ENCODE data around the gene C16orf95. TPM values are rescaled to one million over a fixed set of nuclear protein-coding genes. Genes with fewer than 3 reads are reported as not detected.
"Not testable (repeated sequence)": the region's sequence is repeated elsewhere in the genome, so short reads cannot be mapped to it uniquely, and the experiment has no call there.

C16orf95 gene
- total RNA-seq, 1 experiment from 2014 or later: 5.1 TPM

- ChIA-PET CTCF (no interaction called here), POLR2A (ENCODE audit: low non-redundant PET) (no interaction called here)
These were observed 48.0 kb upstream of the C16orf95 start for GRCh38 chr16:87365021-87365713.

DNA sequence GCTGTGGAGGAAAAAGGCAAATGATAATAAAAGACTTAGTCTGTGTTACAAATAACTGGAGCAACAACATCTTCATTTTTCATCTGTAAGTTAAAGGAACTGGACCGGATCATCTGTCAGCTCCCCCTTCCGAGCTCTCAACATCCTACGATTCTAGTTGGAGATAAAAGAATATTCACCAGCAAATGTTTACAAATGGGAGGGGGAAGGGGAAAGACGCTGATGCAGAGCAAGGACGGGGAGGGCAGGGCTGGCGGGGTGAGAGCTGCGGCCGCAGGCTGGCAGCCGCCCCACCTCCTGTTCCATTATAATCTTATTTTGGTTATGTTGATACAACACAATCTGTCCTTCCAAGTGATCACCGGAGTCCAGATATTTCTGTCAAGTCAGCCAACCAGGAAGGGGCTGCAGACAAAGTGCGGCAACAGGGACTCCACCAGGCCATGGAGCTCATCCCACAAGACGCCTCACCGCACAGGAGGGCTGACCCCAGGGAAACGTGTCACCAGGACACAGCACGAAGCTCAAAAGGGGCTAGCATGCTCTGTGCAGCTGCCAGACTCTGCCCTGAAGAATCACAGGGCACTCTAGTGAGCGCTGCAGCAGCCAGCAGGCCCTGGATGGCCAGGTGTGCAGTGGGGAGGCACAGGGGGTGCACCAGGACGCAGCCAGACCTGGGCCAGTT, 46.7 kb upstream of the C16orf95 start:
- BruUV-seq (replicated peaks): no TSS peak

More at GRCh38 chr16:87365021-87365713, 48.0 kb upstream of the C16orf95 start:
- Histone ChIP-seq H3K36me3 (ENCODE audit: insufficient read depth, low read length, poor library complexity, severe bottlenecking) (peaks cover 2% of the 10 kb centered on the region), H3K4me3 (ENCODE audit: low read depth, low read length, poor library complexity, severe bottlenecking) (no peak overlapping the region), H3K27me3 (replicated peaks; ENCODE audit: insufficient read depth, low read depth, low read length, poor library complexity) (no peaks in the 10 kb centered on the region), H3K27ac (ENCODE audit: low read depth, low read length, poor library complexity, severe bottlenecking) (no peak overlapping the region), H3K9me3 (ENCODE audit: low read depth, low read length, poor library complexity, severe bottlenecking) (no peaks in the 10 kb centered on the region), H3K4me1 (ENCODE audit: insufficient read depth, low read length, poor library complexity, severe bottlenecking) (no peaks in the 10 kb centered on the region)
- intact Hi-C loops (cut with micrococcal nuclease; ENCODE audit: unreplicated experiment): no loop called here
- BruUV-seq (replicated peaks): no TSS peak
- TF ChIP-seq, protein P1, sequence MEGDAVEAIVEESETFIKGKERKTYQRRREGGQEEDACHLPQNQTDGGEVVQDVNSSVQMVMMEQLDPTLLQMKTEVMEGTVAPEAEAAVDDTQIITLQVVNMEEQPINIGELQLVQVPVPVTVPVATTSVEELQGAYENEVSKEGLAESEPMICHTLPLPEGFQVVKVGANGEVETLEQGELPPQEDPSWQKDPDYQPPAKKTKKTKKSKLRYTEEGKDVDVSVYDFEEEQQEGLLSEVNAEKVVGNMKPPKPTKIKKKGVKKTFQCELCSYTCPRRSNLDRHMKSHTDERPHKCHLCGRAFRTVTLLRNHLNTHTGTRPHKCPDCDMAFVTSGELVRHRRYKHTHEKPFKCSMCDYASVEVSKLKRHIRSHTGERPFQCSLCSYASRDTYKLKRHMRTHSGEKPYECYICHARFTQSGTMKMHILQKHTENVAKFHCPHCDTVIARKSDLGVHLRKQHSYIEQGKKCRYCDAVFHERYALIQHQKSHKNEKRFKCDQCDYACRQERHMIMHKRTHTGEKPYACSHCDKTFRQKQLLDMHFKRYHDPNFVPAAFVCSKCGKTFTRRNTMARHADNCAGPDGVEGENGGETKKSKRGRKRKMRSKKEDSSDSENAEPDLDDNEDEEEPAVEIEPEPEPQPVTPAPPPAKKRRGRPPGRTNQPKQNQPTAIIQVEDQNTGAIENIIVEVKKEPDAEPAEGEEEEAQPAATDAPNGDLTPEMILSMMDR (conservative IDR thresholded peaks at IDR 0.05; ENCODE audit: low read depth, low read length): no peak
- TF ChIP-seq EZH2 (IDR thresholded peaks at IDR 0.05; ENCODE audit: borderline replicate concordance, low read depth, low read length, poor library complexity, severe bottlenecking): no peak
- DNase-seq (ENCODE audit: low spot score): no peak

GRCh38 chr16:87362828-87363559, 45.8 kb upstream of the C16orf95 start:
- BruUV-seq (replicated peaks); POLR2A ChIA-PET (ENCODE audit: low non-redundant PET); H3K4me1 ChIP-seq (ENCODE audit: insufficient read depth, low read length, poor library complexity, severe bottlenecking); DNase-seq (ENCODE audit: low spot score); H3K9me3 ChIP-seq (ENCODE audit: low read depth, low read length, poor library complexity, severe bottlenecking); CTCF ChIA-PET; H3K27ac ChIP-seq (ENCODE audit: low read depth, low read length, poor library complexity, severe bottlenecking); H3K36me3 ChIP-seq (ENCODE audit: insufficient read depth, low read length, poor library complexity, severe bottlenecking); H3K27me3 ChIP-seq (replicated peaks; ENCODE audit: insufficient read depth, low read depth, low read length, poor library complexity); intact Hi-C loops (cut with micrococcal nuclease; ENCODE audit: unreplicated experiment); H3K4me3 ChIP-seq (ENCODE audit: low read depth, low read length, poor library complexity, severe bottlenecking): not testable (repeated sequence)

More for the DNA sequence above, 46.7 kb upstream of the C16orf95 start:
- H3K4me1 ChIP-seq (ENCODE audit: insufficient read depth, low read length, poor library complexity, severe bottlenecking): no peaks in the 10 kb centered on the region
- TF ChIP-seq EZH2 (IDR thresholded peaks at IDR 0.05; ENCODE audit: borderline replicate concordance, low read depth, low read length, poor library complexity, severe bottlenecking): no peak
- TF ChIP-seq, protein P1 (conservative IDR thresholded peaks at IDR 0.05; ENCODE audit: low read depth, low read length): no peak
- no peak for DNase-seq (ENCODE audit: low spot score)
- ChIA-PET CTCF (no interaction called here), POLR2A (ENCODE audit: low non-redundant PET) (no interaction called here)
- peaks cover 4% of the 10 kb centered on the region for H3K36me3 ChIP-seq (ENCODE audit: insufficient read depth, low read length, poor library complexity, severe bottlenecking)
- H3K27ac ChIP-seq (ENCODE audit: low read depth, low read length, poor library complexity, severe bottlenecking): no peak overlapping the region
- no peaks in the 10 kb centered on the region for H3K27me3 ChIP-seq (replicated peaks; ENCODE audit: insufficient read depth, low read depth, low read length, poor library complexity)
- intact Hi-C loops (cut with micrococcal nuclease; ENCODE audit: unreplicated experiment): no loop called here
- no peaks in the 10 kb centered on the region for H3K9me3 ChIP-seq (ENCODE audit: low read depth, low read length, poor library complexity, severe bottlenecking)
- H3K4me3 ChIP-seq (ENCODE audit: low read depth, low read length, poor library complexity, severe bottlenecking): no peak overlapping the region

Measured in A673 (cell line).